HUDEP-2 (cell line): ENCODE data around the gene YIF1A.
"Not testable (repeated sequence)": the region's sequence is repeated elsewhere in the genome, so short reads cannot be mapped to it uniquely, and the experiment has no call there.

ENCODE experiments used
- DNase-seq, 76 experiments: peaks; one replicate each; lab custom pipeline; 2025; ENCODE audit not compliant: unreplicated experiment in 76 of 76; lab: John Stamatoyannopoulos, UW

Gene YIF1A

GRCh38 chr11:66326261-66327111, 37.5 kb upstream of the YIF1A start:
- no peak for DNase-seq

- no peak for DNase-seq
Measured at GRCh38 chr11:66325263-66325671, 36.3 kb upstream of the YIF1A start.

DNA sequence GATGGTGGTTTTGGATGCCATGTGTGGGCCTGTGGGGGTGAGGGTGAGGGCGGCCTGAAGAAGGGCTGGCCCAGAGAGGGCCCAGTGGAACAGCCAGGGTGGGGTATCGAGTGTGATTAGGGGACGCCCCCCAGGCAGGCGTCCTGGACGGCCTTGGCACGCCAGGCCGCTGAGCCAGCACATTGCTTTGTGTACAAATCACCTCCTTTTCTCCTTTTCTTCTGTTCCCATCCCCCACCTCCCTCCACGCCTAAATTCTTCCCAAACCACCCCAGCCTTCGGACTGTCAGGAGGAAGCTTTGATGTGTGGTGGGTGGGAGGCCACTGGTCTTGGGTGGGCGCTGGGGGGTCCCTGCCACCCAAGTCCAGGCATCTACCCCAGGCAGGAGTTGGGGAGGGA, 35.7 kb upstream of the YIF1A start:
- DNase-seq, result no peak

DNA sequence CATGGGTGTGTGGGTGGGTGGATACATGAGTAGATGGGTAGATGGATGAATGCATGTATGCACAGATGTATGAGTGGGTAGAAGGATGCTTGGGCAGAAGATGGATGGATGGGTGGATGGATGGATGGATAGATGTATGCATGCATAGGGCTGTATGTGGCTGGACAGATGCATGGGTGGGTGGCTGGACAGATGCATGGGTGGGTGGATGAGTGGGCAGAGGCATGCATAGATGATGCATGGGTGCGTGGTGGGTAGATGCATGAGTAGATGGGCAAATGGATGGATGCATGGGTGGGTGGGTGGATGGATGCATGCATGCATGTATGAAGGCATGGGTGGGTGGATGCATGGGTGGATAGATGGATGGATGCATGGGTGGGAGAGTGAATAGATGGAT, 34.7 kb upstream of the YIF1A start:
- no peak for DNase-seq

DNA sequence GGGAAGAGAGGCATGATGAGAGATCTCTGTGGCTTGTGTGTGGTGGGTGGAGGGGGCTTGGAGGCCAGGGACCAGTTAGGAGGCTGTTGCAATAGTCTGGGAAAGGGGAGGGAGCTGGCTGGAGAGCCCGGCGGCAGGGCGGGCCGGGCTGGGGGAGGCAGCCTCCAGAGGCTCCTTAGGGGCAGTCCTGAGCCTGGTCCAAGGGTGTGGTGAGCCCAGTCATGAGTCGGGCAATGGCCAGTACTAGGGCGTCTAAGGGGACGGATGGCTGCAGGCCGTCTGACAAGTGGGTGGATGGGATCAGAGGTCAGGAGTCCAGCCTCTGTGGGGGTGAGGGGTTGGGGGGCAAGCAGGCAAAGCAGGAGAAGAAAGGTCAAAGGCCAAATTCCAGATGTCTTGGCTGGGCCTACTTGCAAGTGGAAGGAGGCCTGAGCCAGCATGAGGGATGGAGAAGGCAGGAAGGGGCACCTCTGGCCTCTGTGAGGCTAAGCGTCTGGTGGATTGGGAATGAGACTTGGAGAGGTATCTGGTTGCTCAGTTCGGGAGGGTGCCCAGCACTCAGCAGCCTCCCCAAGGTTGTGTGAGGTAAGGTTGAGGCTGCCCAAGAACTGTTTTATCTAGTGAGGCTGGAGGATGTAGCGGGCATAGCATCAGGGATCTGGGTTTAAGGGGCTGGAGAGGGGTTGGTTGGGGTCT, 33.9 kb upstream of the YIF1A start:
- DNase-seq, result no peak

GRCh38 chr11:66321606-66322005, 32.7 kb upstream of the YIF1A start:
- DNase-seq, result no peak

DNA sequence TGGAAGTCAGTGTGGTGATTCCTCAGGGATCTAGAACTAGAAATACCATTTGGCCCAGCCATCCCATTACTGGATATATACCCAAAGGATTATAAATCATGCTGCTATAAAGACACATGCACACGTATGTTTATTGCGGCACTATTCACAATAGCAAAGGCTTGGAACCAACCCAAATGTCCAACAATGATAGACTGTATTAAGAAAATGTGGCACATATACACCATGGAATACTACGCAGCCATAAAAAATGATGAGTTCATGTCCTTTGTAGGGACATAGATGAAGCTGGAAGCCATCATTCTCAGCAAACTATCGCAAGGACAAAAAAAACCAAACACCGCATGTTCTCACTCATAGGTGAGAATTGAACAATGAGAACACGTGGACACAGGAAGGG, 31.8 kb upstream of the YIF1A start:
- DNase-seq, result not testable (repeated sequence)

DNA sequence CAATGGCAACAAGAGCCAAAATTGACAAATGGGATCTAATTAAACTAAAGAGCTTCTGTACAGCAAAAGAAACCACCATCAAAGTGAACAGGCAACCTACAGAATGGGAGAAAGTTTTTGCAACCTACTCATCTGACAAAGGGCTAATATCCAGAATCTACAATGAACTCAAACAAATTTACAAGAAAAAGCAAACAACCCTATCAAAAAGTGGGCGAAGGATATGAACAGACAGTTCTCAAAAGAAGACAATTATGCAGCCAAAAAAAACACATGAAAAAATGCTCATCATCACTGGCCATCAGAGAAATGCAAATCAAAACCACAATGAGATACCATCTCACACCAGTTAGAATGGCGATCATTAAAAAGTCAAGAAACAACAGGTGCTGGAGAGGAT, 31.3 kb upstream of the YIF1A start:
- DNase-seq, result not testable (repeated sequence)

- no peak for DNase-seq
Measured at GRCh38 chr11:66318600-66318970, 29.6 kb upstream of the YIF1A start.

GRCh38 chr11:66317723-66318599, 29.0 kb upstream of the YIF1A start:
- DNase-seq, result no peak

- DNase-seq, result no peak
Measured at GRCh38 chr11:66317322-66317722, 28.4 kb upstream of the YIF1A start.

GRCh38 chr11:66316849-66317251, 27.9 kb upstream of the YIF1A start, which contains the start of gene CD248:
CD248 (minus strand) TSS chr11:66317044; CDS start chr11:66317027, 17 bp downstream.
- DNase-seq, result no peak

DNA sequence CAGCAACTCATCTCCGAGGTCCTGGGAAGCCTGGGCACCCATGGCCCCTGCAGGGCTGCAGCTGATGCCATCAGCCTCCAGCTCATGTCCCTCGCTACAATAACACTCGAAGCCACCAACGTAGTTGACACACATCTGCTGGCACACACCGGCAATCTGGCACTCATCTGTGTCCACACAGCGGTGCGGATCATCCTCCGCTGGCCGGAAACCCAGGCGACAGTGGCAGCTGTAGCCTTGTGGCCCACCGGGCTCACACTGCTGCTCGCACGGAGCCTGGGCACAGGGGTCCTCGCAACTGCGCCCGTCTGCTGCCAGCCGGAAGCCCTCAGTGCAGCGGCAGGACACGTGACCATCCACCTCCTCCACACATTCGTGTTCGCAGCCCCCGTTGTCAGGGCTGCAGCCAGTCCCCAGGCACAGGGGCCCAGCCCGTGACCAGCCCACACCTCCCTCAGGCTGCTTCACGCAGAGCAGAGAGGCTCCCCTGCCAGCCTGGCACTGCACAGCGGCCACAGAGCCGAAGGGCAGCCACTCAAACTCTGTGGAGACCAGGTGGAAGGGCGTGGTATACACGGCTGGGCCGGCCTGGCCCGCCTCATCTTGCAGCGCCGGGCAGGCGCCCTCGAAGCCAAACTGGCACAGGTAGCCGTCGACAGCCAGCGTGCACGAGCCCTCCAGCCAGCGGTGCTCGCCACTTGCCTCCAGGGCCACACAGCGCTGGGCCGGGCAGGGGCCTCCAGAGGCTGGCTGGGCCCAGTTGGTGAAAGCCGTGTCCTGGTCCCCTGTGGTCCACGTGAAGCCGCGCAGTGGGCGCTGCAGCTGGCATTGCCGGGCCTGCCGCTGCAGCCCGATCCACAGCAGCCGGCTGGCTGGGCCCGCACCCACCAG, 27.2 kb upstream of the YIF1A start:
- DNase-seq, result no peak

DNA sequence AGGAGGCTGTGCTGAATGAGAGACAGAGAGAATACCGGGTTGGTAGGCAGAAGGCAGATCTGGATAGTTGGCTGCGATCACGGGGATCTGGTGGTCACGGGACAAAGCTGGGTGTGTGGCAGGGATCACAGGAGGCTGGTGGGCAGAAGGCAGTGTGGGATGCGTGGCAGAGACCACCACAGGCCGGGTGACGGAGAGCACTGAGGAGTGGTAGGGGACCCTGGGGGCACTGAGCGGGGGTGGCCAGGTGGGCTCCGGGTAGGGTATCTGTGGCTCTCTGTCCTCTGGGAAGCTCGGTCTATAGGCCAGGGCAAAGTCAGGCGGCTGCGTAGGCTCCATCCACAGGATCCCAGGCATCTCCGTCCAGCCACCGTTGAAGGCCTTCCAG, 26.5 kb upstream of the YIF1A start:
- no peak for DNase-seq

GRCh38 chr11:66314561-66315497, 25.9 kb upstream of the YIF1A start:
- DNase-seq, result no peak

GRCh38 chr11:66314186-66314501, 25.2 kb upstream of the YIF1A start:
- DNase-seq, result no peak

- no peak for DNase-seq
Measured at GRCh38 chr11:66313321-66314185, 24.6 kb upstream of the YIF1A start.
